DMS 273 (cell line): ENCODE measurements around the gene SLC2A4RG.
"Not testable (repeated sequence)": the region's sequence is repeated elsewhere in the genome, so short reads cannot be mapped to it uniquely, and the experiment has no call there.

Experiments used
- DNase-seq: peaks from one replicate; lab custom pipeline; 2025; ENCODE audit not compliant: unreplicated experiment; lab: John Stamatoyannopoulos, UW

SLC2A4RG gene

DNA sequence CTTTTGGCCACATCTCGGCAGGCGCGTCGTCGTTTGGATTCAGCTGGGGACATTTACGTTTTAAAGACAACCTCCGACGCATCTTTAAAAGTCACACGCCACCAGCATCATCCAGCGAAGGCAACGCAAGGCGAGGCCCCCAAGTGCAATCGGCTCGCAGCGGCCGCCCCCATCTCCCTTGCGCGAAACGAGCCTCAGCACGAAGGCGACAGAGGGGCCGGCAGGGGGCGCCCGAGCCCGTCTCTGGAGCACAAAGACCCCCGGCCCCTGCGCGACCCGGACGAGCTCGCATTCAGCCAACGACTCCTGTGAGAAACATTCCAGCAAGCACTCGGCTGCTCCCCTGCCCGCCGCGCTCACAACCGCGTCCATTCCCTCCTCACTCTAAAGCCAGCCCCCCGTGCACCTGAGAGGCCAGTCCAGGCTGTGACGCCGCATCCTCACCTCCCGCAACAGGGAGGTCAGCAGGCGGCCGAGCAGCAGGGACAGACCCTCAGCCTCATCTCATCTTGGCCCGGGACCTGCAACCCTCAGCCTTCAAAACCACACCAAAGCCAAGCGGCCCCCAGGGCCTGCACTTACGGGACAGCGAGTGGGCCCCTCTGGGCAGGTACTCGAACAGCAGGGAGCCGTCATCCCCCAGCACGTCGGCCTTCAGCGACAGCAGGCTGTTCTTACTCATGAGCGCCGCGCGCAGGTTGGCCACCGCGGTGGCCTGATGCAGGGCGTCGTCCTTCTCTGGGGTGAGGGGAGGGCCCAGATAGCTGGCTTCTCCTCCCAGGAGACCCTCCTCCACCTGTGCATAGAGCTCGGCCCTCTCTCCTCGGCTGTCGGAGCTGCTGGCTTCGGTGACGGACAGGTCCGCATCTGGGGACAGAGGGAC is 35.8 kb downstream of the SLC2A4RG start:
- no peak for DNase-seq

DNA sequence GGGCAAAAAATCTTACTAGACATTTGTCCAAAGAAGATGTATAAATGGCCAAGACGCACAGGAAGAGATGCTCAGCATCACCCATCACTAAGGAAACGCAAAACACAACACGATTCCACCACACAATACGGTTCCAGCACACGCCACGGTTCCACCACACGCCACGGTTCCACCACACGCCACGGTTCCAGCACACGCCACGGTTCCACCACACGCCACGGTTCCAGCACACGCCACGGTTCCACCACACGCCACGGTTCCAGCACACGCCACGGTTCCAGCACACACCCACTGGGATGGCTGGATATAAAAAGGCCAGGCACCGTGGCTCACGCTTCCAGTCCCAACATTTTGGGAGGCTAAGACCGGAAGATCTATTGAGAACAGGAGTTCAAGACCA is 37.3 kb downstream of the SLC2A4RG start:
- DNase-seq = not testable (repeated sequence)

DNA sequence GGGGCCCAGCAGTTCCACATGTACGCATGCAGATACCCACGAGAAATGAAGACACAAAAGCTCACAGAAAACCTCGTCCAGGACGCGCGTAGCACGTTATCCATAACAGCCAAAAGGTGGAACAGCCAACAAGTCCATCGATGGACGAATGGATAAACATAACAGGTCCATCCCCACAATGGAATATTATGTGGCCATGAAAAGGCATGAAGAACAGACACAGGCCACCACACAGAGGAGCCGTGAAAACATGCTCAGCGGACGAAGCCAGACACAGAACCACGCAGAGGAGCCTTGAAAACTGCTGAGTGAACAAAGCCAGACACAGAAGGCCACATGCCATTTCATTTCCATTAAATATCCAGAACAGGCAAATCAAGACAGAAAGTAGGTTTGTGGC is 38.0 kb downstream of the SLC2A4RG start:
- DNase-seq = no peak

DNA sequence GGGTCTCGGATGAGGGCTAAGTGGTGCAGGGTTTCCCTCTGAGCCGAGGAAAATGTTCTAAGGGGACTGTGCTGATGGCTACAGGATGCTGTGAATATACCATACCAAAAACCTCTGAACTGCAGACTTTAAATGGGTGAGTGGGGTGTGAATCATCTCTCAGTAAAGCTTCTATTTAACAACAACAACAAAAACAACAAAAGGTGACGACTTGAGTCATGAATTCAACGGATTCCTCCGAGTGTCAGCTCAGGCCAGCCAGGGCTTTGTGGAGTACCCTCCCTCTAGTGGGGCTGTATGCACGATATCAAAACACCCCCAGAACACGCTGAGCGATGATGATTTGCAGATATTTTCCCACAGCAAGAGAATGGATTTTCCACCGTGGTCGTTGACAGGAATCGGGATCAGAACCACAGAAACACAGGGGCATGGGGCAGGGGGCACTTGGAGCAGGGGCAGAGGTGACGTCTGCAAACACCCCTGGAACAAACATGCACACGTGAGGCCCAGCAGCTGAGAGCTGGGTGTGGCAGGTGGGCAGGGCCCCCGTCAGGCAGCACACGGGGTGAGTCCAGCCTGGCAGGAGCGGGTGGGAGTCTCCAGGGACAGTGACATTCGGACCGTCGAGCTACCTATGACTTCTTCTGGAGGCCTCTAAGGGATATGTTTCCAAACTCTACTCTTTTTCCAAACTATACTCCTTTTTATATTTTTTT is 38.6 kb downstream of the SLC2A4RG start:
- no peak for DNase-seq

DNA sequence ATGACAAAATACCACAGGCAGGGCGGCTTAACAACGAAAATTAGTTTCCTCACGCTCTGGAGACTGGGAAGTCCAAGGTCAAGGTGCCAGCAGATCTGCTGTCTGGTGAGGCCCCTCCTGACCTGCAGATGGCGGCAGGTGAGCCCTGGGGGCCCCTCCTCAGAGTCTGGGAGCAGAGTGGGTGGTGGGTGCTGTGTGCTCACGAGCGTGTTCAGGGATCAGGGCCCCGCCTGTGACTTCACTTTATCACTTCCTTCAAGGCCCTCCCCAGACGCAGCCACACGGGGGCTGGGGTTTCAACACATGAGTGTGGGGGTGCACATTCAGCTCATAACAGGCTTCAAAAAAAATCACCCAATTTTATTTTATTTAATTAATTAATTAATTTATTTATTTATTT is 39.3 kb downstream of the SLC2A4RG start:
- DNase-seq = no peak

DNA sequence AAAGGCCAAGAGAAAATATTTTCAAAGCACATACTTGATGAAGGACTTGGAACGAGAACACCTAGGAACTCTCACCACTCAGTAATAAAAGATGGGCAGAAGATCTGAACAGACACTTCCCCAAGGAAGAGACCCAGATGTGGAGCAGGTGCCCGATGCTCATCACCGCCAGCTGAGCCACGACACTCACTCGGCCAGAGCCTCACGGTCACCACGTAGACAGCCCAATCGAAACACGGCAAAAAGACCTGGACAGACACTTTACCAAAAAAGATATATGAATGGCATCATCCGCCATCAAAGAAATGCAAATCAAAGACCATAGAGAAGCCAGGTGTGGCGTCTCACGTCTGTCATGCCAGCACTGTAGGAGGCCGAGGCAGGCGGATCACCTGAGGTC is 41.6 kb downstream of the SLC2A4RG start:
- no peak for DNase-seq

DNA sequence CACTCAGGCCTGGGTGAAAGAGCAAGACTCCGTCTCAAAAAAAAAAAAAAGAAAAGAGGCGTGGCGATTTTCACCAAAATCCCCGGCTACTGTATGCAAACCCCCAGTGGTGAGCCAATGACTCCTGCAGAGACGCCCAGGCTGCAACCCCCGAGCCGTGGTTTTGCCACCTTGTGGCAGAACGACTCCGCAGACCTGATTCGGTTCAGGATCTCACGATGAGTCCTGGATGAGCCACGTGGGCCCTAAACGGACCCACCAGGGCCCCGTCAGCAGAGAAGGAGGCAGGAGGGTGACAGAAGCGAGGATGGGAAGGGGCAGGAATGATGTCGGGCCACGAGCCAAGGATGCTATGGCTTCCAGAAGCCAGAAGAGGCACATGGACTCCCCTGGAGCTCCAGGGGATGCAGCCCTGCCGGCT is 42.5 kb downstream of the SLC2A4RG start:
- peak; percentile 31 for DNase-seq

DNA sequence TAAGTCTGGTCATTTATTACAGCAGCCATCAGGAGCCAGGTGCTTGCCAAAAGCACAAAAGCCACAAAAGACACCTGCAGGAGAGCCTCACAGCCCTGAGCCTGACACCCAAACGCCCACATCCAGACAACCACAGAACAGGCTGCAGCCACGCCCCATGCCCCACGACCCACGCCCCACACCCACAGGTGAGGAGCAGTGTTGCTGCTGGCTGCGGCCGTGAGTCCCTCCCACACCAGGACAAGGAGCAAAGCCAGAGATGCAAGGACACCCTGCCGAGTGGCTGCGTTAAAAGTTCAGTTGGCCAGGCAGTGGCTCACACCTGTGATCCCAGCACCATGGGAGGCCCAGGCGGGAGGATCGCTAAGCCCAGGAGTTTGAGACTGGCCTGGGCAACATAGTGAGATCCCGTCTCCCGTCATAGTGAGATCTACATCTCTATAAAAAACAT is 43.0 kb downstream of the SLC2A4RG start:
- DNase-seq = no peak

DNA sequence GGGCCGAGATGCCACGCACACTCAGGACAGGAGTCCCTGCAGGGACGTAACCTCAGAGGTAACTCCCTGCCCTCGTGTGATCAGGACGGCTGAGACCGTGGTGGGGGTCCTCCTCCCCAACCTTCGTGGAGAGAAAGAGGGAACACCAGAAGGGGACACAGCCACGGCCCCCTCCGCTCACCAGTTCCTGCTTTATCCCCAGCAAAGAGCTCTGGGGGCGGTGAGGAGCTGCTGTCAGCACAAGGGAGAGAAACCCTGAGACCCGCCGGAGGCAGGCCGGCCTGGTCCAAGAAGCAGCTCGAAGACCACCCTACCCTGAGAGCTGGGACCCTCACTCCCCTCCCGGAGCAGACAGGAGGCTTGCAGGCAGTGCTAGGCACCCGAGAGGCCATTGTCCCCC is 44.4 kb downstream of the SLC2A4RG start:
- DNase-seq = no peak

DNA sequence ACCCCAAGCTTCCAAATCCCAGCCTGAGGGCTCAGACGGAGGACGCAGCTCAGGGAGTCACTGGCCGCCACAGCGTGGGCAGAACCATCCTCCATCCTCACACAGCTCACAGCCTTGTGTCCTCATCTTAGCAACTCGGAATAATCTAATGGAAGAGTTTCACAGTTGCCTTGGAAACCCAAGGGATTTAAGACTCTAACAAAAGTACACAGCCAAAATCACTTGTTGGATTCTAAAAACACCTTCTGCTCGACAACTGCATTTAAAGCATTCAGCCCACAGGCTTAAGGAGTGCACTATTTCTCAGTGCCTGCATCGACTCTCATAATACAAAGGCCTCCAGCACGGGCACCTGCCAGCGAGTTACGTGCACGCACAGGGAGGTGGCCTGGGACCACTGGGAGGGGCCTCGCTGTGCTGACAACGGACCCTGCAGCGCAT is 46.1 kb downstream of the SLC2A4RG start:
- DNase-seq = no peak

DNA sequence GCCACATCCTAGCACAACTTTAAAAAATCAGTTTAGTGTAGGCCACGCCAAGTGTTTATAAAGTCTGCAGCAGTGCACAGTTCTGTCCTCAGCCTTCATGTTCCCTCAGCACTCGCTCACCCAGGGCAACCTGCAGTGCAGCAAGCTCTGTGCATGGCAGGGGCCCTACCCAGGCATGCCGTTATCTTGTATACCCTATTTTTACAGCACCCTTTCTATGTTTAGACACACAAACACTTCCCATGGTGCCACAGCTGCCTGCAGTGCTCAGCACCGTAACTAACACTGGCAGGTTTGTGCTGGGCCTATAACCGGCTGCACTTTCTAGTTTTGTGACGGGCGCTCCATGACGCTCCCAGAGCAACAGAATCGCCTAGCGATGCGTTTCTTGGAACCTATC is 47.7 kb downstream of the SLC2A4RG start:
- no peak for DNase-seq

DNA sequence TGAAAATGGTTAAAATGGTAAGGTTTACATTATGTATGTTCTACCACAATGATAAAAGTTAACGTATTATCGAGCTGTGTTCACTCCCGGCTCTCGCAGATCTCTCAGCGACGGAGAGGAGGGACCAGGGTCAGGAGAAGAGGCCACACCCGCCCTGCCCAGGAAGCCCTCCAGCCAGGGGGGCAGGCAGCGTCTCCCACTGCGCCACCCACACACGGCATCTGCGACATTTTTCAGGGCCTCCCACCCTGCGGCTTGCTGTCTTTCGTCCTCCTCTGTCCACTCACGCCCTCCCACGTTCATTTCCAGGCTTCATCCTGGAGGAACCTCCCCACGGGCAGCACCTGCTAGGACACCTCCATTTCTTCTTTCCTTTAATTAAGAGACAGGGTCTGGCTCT is 48.2 kb downstream of the SLC2A4RG start:
- DNase-seq = no peak

DNA sequence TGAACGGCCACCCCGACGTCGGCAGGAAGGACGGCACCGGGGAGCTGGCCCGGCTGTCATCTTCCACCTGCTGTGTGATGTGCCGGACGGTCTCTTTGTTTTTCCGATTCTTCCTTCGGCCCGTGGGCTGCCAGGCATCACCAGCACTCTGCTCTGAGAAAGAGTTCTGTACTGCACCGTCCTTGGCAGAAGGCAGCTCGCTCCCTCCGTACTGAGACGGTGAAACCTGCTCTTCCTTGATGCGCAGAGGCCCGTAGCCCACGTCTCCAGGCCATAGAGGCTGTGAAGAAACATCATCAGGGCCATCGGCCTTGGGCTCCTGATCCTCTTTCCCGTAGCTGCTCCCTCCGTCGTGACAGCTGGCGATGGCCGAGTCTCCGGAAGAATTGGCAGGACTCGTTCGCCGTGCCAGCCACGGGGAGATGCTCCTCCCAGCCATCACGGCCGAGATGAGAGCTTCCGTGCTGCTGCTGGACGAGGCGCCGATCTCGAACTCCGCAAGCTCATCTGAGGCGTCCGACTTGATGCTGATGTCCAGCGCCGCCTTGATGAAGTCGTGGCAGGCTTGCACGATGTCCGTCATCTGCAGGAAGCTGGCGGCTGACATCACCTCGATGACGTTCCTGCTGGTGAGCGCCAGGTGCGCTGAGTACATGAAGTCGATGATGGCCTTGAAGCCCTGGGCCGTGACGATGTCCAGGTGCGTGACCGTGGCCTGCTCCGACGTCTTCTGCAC is 50.4 kb downstream of the SLC2A4RG start:
- no peak for DNase-seq

DNA sequence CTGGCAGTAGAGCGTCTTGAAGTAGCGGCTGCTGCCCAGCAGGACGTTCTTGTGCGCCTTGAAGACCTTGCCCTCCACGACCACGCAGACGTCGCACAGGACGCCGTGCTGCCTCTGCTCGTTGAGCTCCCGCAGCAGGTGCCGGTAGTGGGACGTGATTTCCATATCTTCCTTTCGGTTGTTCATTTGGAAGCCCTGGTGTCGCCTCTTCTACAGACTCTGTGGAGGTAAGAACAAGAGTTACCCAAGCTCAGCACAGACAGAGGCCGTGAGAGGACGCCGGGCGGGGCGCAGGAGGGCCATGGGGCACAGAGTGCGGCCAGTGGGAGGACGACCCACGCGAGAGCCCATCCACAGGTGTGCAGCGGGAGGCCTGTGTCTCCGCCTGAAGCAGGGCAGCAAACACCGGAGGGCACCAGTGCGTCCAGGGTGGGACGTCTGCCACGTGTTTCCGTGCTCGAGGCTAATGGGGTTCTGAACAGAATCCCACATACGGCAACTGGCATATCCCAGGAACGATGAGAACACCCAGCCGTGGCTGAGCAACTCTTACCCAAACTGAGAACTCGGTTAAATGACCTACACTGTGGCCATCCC is 51.1 kb downstream of the SLC2A4RG start:
- no peak for DNase-seq

DNA sequence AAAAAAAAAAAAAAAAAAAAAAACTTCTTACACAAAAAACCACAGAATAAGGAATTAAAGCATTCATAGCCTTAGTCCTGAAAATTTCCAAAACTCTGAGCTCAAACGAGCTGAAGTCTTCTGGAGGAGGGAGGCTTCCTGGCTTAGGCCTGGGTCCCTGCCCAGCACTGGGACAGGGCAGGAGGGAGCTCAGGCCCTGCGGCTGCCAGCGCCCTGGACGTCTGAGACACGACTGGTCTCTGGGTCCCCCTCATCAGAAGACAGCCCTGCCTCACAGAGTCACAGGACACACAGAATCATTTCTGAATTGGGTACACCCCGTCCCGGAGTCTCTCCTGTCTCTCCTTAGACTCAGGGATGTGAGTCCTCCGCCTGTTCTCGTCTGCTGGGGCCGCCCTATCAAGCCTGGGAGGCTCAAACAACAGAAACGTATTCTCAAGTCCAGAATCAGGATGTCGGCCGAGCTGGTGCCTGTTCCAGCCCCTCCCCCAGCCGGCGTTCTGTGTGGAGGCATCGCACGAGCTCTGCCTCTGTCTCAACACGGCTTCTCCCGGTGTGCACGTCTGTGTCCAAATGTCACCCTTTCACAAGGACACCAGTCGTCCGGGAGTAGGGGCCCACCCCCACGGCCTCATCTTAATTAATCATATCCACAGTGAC is 52.1 kb downstream of the SLC2A4RG start:
- no peak for DNase-seq

DNA sequence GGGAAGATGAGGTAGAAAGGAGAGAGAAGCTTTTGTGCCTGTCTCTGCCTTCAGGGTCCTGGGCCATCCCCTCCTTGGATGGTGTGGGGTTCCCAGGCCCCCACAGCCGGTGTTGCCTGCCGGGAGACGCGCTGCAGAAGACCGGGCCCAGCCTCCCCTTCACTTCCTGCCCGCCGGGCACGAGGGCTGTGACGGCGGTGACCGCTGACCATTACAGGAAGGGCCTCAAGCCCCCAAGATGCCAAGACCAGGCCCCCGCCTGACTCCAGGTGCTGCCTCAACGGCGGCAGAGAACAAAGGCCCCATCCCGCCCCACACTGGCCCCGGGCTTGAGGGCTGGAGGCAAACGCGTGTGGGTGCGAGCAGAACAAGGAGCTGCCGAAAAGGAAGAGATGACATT is 53.3 kb downstream of the SLC2A4RG start:
- no peak for DNase-seq
